Stomach (tissue), 9 donors: ENCODE results near the gene CACNA2D3. TPM values are rescaled to one million over a fixed set of nuclear protein-coding genes. Genes with fewer than 3 reads are reported as not detected.

ENCODE experiments used
- DNase-seq, 2 donors: peaks; one replicate each; pipeline versions ENCODE4 v3.0.0 to v3.0.0-alpha.2; 2013 to 2019
- H3K27ac ChIP-seq, 5 donors: fragments of 200-600 bp in 4 of 5; sonication (generic) in 4 of 5; one replicate each; pipeline ENCODE4 v1.5.1; 2013 to 2019; ENCODE audit warnings: mild to moderate bottlenecking in 1 of 5, moderate library complexity in 1 of 5
- H3K27me3 ChIP-seq, 3 donors: fragments of 200-600 bp; sonication (generic); one replicate each; pipeline ENCODE4 v1.5.1; 2017 to 2019; ENCODE audit warnings: mixed run types in 1 of 3
- H3K36me3 ChIP-seq, 4 donors: fragments of 200-600 bp; sonication (generic); 1 replicate in 3 of 4; 2 replicates in 1 of 4; pipeline ENCODE4 v1.5.1; 2016 to 2019
- H3K4me1 ChIP-seq, 4 donors: fragments of 200-600 bp; sonication (generic); one replicate each; pipeline ENCODE4 v1.5.1; 2016 to 2019
- H3K4me3 ChIP-seq, 4 donors: fragments of 200-600 bp; sonication (generic) in 3 of 4; one replicate each; pipeline ENCODE4 v1.5.1; 2016 to 2019; ENCODE audit warnings: mild to moderate bottlenecking in 1 of 4
- H3K9me3 ChIP-seq, 4 donors: fragments of 200-600 bp; sonication (generic); one replicate each; pipeline ENCODE4 v1.5.1; 2016 to 2019
- EP300 ChIP-seq: sonication (generic); formaldehyde crosslinking; IDR thresholded peaks from one replicate; pipeline ENCODE4 v1.6.1; 2017; ENCODE audit warnings: antibody characterized with exemption
- POLR2A ChIP-seq, 4 donors: fragments of 450-650 bp; IDR thresholded peaks; one replicate each; pipeline ENCODE4 v1.6.1; 2016; ENCODE audit warnings: antibody characterized with exemption in 4 of 4, control low read depth in 2 of 4, mild to moderate bottlenecking in 1 of 4, moderate library complexity in 1 of 4
- POLR2AphosphoS5 ChIP-seq, 3 donors: sonication (generic); formaldehyde crosslinking; IDR thresholded peaks; one replicate each; pipeline ENCODE4 v1.6.1; 2016; ENCODE audit warnings: antibody characterized with exemption in 3 of 3
- WGBS, 5 donors: extraction: QIAGEN DNeasy Blood & Tissue Kit in 3 of 5; methylation state at CpG; one replicate each; pipeline versions ENCODE4 v1.1.5 to v1.1.7; 2013 to 2018; 5-methylcytosine and 5-hydroxymethylcytosine counted together
- intact Hi-C: fragments of 100-400 bp; cut with DNase I; formaldehyde crosslinking; loops from one replicate; pipeline ENCODE4 v1.15.1; 2023; ENCODE audit warnings: low total_unique reads
- polyA plus RNA-seq, 3 donors: library from polyadenylated mRNA; stranded (reverse); fragments of 200-250 nt; gene quantifications; one replicate each; pipeline ENCODE4 v1.2.3, GENCODE V29; 2013
- total RNA-seq, 5 donors: library from RNA; depleted of rRNA; stranded (reverse); fragments of >200 nt; gene quantifications; one replicate each; pipeline versions ENCODE4 v1.1.0 to v1.2.3, GENCODE V29; 2014 to 2016
- TF ChIP-seq, protein P1 (sequence below), 7 experiments: fragments of 450-650 bp in 4 of 7; fragments of 200-600 bp in 3 of 7; sonication (generic) in 3 of 7; IDR thresholded peaks; one replicate each; pipeline ENCODE4 v1.5.1; 2016 to 2019; ENCODE audit warnings: antibody characterized with exemption in 7 of 7, control low read depth in 2 of 7, mild to moderate bottlenecking in 1 of 7
- donor health status: healthy with polysubstance abuse.
- donor health status: Bipolar disorder and iron deficiency.
- donor health status: healthy.

The CACNA2D3 gene
- total and polyA plus RNA-seq, 8 donors: 0.56 to 54.0 (median 2.9) TPM; not detected in 1

DNA sequence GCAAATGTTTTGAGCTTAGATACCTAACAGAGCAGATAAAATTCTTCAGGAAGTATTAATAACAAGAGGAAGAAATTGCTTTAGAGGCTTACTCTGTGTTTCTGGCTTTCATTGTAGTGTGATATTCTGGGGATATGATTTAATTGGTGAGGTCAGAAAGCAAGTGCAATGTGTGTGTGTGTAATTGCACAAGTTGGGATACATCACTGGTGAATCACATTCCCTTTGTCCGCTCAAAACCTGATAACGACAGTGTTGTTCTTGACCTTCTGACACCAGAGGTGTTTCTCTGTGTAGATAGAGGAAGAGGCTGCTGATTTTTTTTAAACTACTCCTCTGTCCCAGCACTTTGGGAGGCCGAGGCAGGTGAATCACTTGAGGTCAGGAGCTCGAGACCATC lies 161.1 kb downstream of the CACNA2D3 start:
- no peaks in the 10 kb centered on the region for H3K9me3 ChIP-seq
- intact Hi-C loops: no loop called here
- no peak overlapping the region for H3K27ac ChIP-seq
- H3K36me3 ChIP-seq: no peaks in the 10 kb centered on the region
- H3K4me1 ChIP-seq: no peaks in the 10 kb centered on the region
- DNase-seq: no peak
- no peak overlapping the region for H3K4me3 ChIP-seq
- TF ChIP-seq, protein P1, sequence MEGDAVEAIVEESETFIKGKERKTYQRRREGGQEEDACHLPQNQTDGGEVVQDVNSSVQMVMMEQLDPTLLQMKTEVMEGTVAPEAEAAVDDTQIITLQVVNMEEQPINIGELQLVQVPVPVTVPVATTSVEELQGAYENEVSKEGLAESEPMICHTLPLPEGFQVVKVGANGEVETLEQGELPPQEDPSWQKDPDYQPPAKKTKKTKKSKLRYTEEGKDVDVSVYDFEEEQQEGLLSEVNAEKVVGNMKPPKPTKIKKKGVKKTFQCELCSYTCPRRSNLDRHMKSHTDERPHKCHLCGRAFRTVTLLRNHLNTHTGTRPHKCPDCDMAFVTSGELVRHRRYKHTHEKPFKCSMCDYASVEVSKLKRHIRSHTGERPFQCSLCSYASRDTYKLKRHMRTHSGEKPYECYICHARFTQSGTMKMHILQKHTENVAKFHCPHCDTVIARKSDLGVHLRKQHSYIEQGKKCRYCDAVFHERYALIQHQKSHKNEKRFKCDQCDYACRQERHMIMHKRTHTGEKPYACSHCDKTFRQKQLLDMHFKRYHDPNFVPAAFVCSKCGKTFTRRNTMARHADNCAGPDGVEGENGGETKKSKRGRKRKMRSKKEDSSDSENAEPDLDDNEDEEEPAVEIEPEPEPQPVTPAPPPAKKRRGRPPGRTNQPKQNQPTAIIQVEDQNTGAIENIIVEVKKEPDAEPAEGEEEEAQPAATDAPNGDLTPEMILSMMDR (IDR thresholded peaks at IDR 0.05): no peak
- TF ChIP-seq POLR2AphosphoS5 (IDR thresholded peaks at IDR 0.05) (no peak), POLR2A (IDR thresholded peaks at IDR 0.05) (no peak), EP300 (no peak)
- 49 to 60% (median 57%) methylated on average over 4 of the region's 4 CpGs for WGBS, 5 donors
- H3K27me3 ChIP-seq: peaks cover 0 to 5% (median 0%) of the 10 kb centered on the region in 3 donors

- no peak overlapping the region for H3K4me3 ChIP-seq
- H3K4me1 ChIP-seq: no peaks in the 10 kb centered on the region
- no peaks in the 10 kb centered on the region for H3K27me3 ChIP-seq
- intact Hi-C loops: no loop called here
- no peak for DNase-seq
- TF ChIP-seq EP300: no peak
- no peak for TF ChIP-seq POLR2A (IDR thresholded peaks at IDR 0.05)
- TF ChIP-seq POLR2AphosphoS5 (IDR thresholded peaks at IDR 0.05): no peak
- TF ChIP-seq, protein P1 (IDR thresholded peaks at IDR 0.05): no peak
- no peak overlapping the region for H3K27ac ChIP-seq
- H3K9me3 ChIP-seq: no peaks in the 10 kb centered on the region
- no peaks in the 10 kb centered on the region for H3K36me3 ChIP-seq
- WGBS, 5 donors: 39 to 54% (median 47%) methylated on average over 4 of the region's 4 CpGs
These were observed 171.9 kb downstream of the CACNA2D3 start for GRCh38 chr3:54294214-54294613.

- WGBS, 5 donors: 66 to 79% (median 69%) methylated on average over 8 of the region's 8 CpGs
- H3K27ac ChIP-seq: no peak overlapping the region
- no peaks in the 10 kb centered on the region for H3K27me3 ChIP-seq
- intact Hi-C loops: no loop called here
- no peak for DNase-seq
- TF ChIP-seq POLR2A (IDR thresholded peaks at IDR 0.05): no peak
- TF ChIP-seq POLR2AphosphoS5 (IDR thresholded peaks at IDR 0.05): no peak
- TF ChIP-seq, protein P1 (IDR thresholded peaks at IDR 0.05): no peak
- TF ChIP-seq EP300: no peak
- no peaks in the 10 kb centered on the region for H3K36me3 ChIP-seq
- no peaks in the 10 kb centered on the region for H3K4me1 ChIP-seq
- no peak overlapping the region for H3K4me3 ChIP-seq
- H3K9me3 ChIP-seq: no peaks in the 10 kb centered on the region
These were observed 174.2 kb downstream of the CACNA2D3 start for GRCh38 chr3:54296531-54296930.

GRCh38 chr3:54299169-54299935 lies 177.0 kb downstream of the CACNA2D3 start:
- Histone ChIP-seq H3K4me3 (no peak overlapping the region), H3K27me3 (no peaks in the 10 kb centered on the region), H3K36me3 (no peaks in the 10 kb centered on the region), H3K9me3 (no peaks in the 10 kb centered on the region), H3K27ac (no peak overlapping the region), H3K4me1 (peaks cover 0 to 6% (median 2%) of the 10 kb centered on the region in 4 donors)
- TF ChIP-seq EP300 (no peak), POLR2AphosphoS5 (IDR thresholded peaks at IDR 0.05) (no peak), POLR2A (IDR thresholded peaks at IDR 0.05) (no peak)
- 61 to 69% (median 64%) methylated on average over 13 of the region's 13 CpGs for WGBS, 5 donors
- intact Hi-C loops: no loop called here
- no peak for DNase-seq
